ENCODE measurements around the gene AP1G1. TPM values are rescaled to one million over a fixed set of nuclear protein-coding genes. Genes with fewer than 3 reads are reported as not detected.

The AP1G1 gene
- total and polyA plus RNA-seq, 2 of the 8 experiments (the other 6 are each of a cell fraction or from before 2014, with no cell fraction given) = 43.9 to 68.4 TPM

DNA sequence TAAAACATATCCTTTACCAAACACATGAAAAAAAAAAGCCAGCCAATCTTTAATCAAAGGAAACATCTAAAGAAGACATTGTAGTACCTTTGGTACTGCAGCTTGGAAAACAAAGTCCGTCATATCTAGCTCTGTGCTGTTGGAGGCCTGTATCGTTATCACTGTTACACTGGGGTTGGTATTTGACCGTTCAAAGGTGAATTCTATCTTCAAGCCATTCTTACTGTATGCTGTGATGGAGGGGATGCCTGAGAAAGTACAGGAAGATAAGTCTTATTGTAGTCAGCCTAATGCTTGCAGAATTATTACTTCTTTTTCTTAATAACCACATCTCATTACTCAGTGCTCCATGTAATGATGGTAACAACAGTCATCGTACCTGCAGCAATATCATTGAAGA is 69.8 kb downstream of the AP1G1 start:
- Histone ChIP-seq H4K8ac (ENCODE audit: extremely low read depth, insufficient read depth, low read length) (no peak overlapping the region), H4K20me1 (replicated peaks in 1 of 2; ENCODE audit: control insufficient read depth in 1 of 2, insufficient read depth in 2 of 2, low read length in 2 of 2) (no peaks in the 10 kb centered on the region), H2AK5ac (ENCODE audit: low read depth, low read length) (no peak overlapping the region), H3K9ac (replicated peaks in 1 of 4; ENCODE audit: extremely low read depth in 1 of 4, low read depth in 3 of 4, low read length in 3 of 4) (no peak overlapping the region), H3K23me2 (ENCODE audit: low read depth, low read length) (no peaks in the 10 kb centered on the region), H3K79me1 (ENCODE audit: low read depth, low read length) (no peaks in the 10 kb centered on the region), H2BK5ac (ENCODE audit: low read depth, low read length) (no peak overlapping the region), H3K4ac (replicated peaks; ENCODE audit: insufficient read length, low read depth, low read length) (no peak overlapping the region), H3K18ac (ENCODE audit: extremely low read depth, low read length) (no peak overlapping the region), H2BK20ac (ENCODE audit: low read length) (no peak overlapping the region), H3K4me3 (ENCODE audit: extremely low read depth in 1 of 4, insufficient read depth in 2 of 4, low read depth in 3 of 4, low read length in 4 of 4) (no peak overlapping the region), H3K79me2 (ENCODE audit: control insufficient read depth in 1 of 2, insufficient read depth in 2 of 2, low read length in 2 of 2) (no peaks in the 10 kb centered on the region), H3K56ac (replicated peaks; ENCODE audit: insufficient read length, low read depth, low read length) (no peak overlapping the region), H4K91ac (replicated peaks; ENCODE audit: insufficient read length, low read length) (no peak overlapping the region), H3K4me1 (replicated peaks in 1 of 4; ENCODE audit: control insufficient read depth in 3 of 4, insufficient read depth in 4 of 4, low read length in 3 of 4) (no peaks in the 10 kb centered on the region), H2BK15ac (ENCODE audit: low read length) (no peak overlapping the region), H3K27ac (ENCODE audit: low read depth, low read length) (no peak overlapping the region), H2BK12ac (ENCODE audit: low read depth, low read length) (no peak overlapping the region), H3K14ac (ENCODE audit: insufficient read length) (no peak overlapping the region), H2AFZ (ENCODE audit: low read length) (no peak overlapping the region), H3K9me3 (ENCODE audit: insufficient read depth in 2 of 2, low read depth in 1 of 2, low read length in 1 of 2) (no peaks in the 10 kb centered on the region), H3K36me3 (ENCODE audit: control insufficient read depth in 2 of 4, insufficient read depth in 4 of 4, low read length in 3 of 4) (peaks cover 6 to 52% (median 20%) of the 10 kb centered on the region in 4 experiments; a peak in 7 of 8 replicates), H3K27me3 (replicated peaks in 1 of 4; ENCODE audit: control insufficient read depth in 3 of 4, extremely low read depth in 1 of 4, insufficient read depth in 3 of 4, low read length in 3 of 4) (no peaks in the 10 kb centered on the region), H3K23ac (ENCODE audit: insufficient read length) (no peak overlapping the region), H4K5ac (ENCODE audit: insufficient read length, low read depth, low read length) (no peak overlapping the region), H2BK120ac (replicated peaks; ENCODE audit: low read depth, low read length) (no peak overlapping the region), H3K4me2 (ENCODE audit: insufficient read depth in 1 of 2, low read depth in 2 of 2, low read length in 2 of 2) (no peak overlapping the region)
- POLR2A ChIA-PET (ENCODE audit: partially characterized antibody) = interaction anchor here (0.6 kb wide), 1 partner anchor 9 kb away, joined by 3 read pairs; no protein-coding TSS in a partner anchor
- DNase-seq (ENCODE audit: low read depth in 1 of 2, low spot score in 2 of 2) = no peak
- 95% methylated on average over 4 of the region's 4 CpGs; no CpG with 5 or more reads in 1 of the 2 experiments for WGBS, 2 experiments (ENCODE audit: extremely low coverage in 1 of 2, insufficient coverage in 1 of 2, insufficient read length in 1 of 2, insufficient replicate concordance in 2 of 2, low coverage in 1 of 2, low lambda C conversion rate in 2 of 2, missing lambda C conversion rate in 1 of 2)
- CTCF ChIA-PET (ENCODE audit: partially characterized antibody) = no interaction called here
- no peak for FAIRE-seq
- TF ChIP-seq KDM4A (IDR thresholded peaks at IDR 0.05; ENCODE audit: low read depth, low read length, severe bottlenecking) = no peak
- no peak for TF ChIP-seq BCL11A (IDR thresholded peaks at IDR 0.05; ENCODE audit: low read depth in 2 of 2, low read length in 2 of 2)
- no peak for TF ChIP-seq SAP30 (IDR thresholded peaks at IDR 0.05; ENCODE audit: insufficient read depth, insufficient replicate concordance, low read length)
- TF ChIP-seq, protein P1, sequence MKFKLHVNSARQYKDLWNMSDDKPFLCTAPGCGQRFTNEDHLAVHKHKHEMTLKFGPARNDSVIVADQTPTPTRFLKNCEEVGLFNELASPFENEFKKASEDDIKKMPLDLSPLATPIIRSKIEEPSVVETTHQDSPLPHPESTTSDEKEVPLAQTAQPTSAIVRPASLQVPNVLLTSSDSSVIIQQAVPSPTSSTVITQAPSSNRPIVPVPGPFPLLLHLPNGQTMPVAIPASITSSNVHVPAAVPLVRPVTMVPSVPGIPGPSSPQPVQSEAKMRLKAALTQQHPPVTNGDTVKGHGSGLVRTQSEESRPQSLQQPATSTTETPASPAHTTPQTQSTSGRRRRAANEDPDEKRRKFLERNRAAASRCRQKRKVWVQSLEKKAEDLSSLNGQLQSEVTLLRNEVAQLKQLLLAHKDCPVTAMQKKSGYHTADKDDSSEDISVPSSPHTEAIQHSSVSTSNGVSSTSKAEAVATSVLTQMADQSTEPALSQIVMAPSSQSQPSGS (IDR thresholded peaks at IDR 0.05; ENCODE audit: low read length) = no peak
- TF ChIP-seq HDAC2 (IDR thresholded peaks at IDR 0.05; ENCODE audit: borderline replicate concordance in 1 of 2, low read depth in 2 of 2, low read length in 2 of 2) = no peak
- TF ChIP-seq SP1 (IDR thresholded peaks at IDR 0.05; ENCODE audit: low read depth, low read length) = no peak
- no peak for TF ChIP-seq RXRA (IDR thresholded peaks at IDR 0.05; ENCODE audit: insufficient read depth, low read depth, low read length)
- no peak for TF ChIP-seq TAF1 (IDR thresholded peaks at IDR 0.05; ENCODE audit: low read depth, low read length)
- no peak for TF ChIP-seq EP300 (IDR thresholded peaks at IDR 0.05; ENCODE audit: borderline replicate concordance in 1 of 2, low read depth in 2 of 2, low read length in 2 of 2)
- TF ChIP-seq CHD2 (IDR thresholded peaks at IDR 0.05; ENCODE audit: low read length) = no peak
- TF ChIP-seq FOSL1 (IDR thresholded peaks at IDR 0.05; ENCODE audit: insufficient read depth, low read depth, low read length) = no peak
- no peak for TF ChIP-seq POLR2A (IDR thresholded peaks at IDR 0.05; ENCODE audit: control extremely low read depth in 1 of 2, low read depth in 2 of 2, low read length in 2 of 2)
